ENCODE data around the gene NBDY.

- TF ChIP-seq POLR2AphosphoS5 (IDR thresholded peaks at IDR 0.05; ENCODE audit: insufficient read depth in 1 of 2, low read depth in 1 of 2) (no peak), POLR2A (IDR thresholded peaks at IDR 0.05) (no peak)
- TF ChIP-seq, protein P1, sequence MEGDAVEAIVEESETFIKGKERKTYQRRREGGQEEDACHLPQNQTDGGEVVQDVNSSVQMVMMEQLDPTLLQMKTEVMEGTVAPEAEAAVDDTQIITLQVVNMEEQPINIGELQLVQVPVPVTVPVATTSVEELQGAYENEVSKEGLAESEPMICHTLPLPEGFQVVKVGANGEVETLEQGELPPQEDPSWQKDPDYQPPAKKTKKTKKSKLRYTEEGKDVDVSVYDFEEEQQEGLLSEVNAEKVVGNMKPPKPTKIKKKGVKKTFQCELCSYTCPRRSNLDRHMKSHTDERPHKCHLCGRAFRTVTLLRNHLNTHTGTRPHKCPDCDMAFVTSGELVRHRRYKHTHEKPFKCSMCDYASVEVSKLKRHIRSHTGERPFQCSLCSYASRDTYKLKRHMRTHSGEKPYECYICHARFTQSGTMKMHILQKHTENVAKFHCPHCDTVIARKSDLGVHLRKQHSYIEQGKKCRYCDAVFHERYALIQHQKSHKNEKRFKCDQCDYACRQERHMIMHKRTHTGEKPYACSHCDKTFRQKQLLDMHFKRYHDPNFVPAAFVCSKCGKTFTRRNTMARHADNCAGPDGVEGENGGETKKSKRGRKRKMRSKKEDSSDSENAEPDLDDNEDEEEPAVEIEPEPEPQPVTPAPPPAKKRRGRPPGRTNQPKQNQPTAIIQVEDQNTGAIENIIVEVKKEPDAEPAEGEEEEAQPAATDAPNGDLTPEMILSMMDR (IDR thresholded peaks at IDR 0.05), result no peak
Measured at GRCh38 chrX:56797574-56798338, 68.7 kb downstream of the NBDY start.
